Measurements from ENCODE around the gene SLC39A2. TPM values are rescaled to one million over a fixed set of nuclear protein-coding genes. Genes with fewer than 3 reads are reported as not detected.
A peak's percentile ranks its signal among the peaks of the same experiment; 100 is the strongest.
"Not testable (repeated sequence)": the region's sequence is repeated elsewhere in the genome, so short reads cannot be mapped to it uniquely, and the experiment has no call there.

The SLC39A2 gene
- polyA plus RNA-seq, 1 donor, result 0.06 TPM

GRCh38 chr14:21036751-21037150, 37.7 kb downstream of the SLC39A2 start:
- 100% methylated on average over 1 of the region's 7 CpGs for WGBS (ENCODE audit: insufficient coverage, low lambda C conversion rate)
- no peak overlapping the region for H3K27ac ChIP-seq (ENCODE audit: low read length)
- no peaks in the 10 kb centered on the region for H3K9me3 ChIP-seq (ENCODE audit: control insufficient read depth, low read depth, low read length)
- peaks cover 31% of the 10 kb centered on the region for H3K4me1 ChIP-seq (ENCODE audit: control insufficient read depth, insufficient read depth, low read length)
- H3K36me3 ChIP-seq (ENCODE audit: control insufficient read depth, insufficient read depth, low read length), result no peaks in the 10 kb centered on the region
- DNase-seq, result no peak
- no peak overlapping the region for H3K4me3 ChIP-seq (ENCODE audit: low read length)
- H3K27me3 ChIP-seq (ENCODE audit: control insufficient read depth, insufficient read depth, low read length), result no peaks in the 10 kb centered on the region

GRCh38 chr14:21037156-21037555, 38.1 kb downstream of the SLC39A2 start:
- no peak for DNase-seq
- Histone ChIP-seq H3K4me1 (ENCODE audit: control insufficient read depth, insufficient read depth, low read length) (peaks cover 31% of the 10 kb centered on the region), H3K36me3 (ENCODE audit: control insufficient read depth, insufficient read depth, low read length) (no peaks in the 10 kb centered on the region), H3K4me3 (ENCODE audit: low read length) (no peak overlapping the region), H3K27me3 (ENCODE audit: control insufficient read depth, insufficient read depth, low read length) (no peaks in the 10 kb centered on the region), H3K27ac (ENCODE audit: low read length) (no peak overlapping the region), H3K9me3 (ENCODE audit: control insufficient read depth, low read depth, low read length) (no peaks in the 10 kb centered on the region)
- no CpG with 5 or more reads among the region's 3 CpGs for WGBS (ENCODE audit: insufficient coverage, low lambda C conversion rate)

GRCh38 chr14:21038441-21039422, 39.6 kb downstream of the SLC39A2 start:
- Histone ChIP-seq H3K4me3 (ENCODE audit: low read length) (no peak overlapping the region), H3K27ac (ENCODE audit: low read length) (peak overlapping the region; percentile 48), H3K36me3 (ENCODE audit: control insufficient read depth, insufficient read depth, low read length) (no peaks in the 10 kb centered on the region), H3K27me3 (ENCODE audit: control insufficient read depth, insufficient read depth, low read length) (no peaks in the 10 kb centered on the region), H3K4me1 (ENCODE audit: control insufficient read depth, insufficient read depth, low read length) (peaks cover 37% of the 10 kb centered on the region), H3K9me3 (ENCODE audit: control insufficient read depth, low read depth, low read length) (no peaks in the 10 kb centered on the region)
- WGBS (ENCODE audit: insufficient coverage, low lambda C conversion rate), result 13% methylated on average over 1 of the region's 10 CpGs
- peak; percentile 72 to 87 for DNase-seq

GRCh38 chr14:21039585-21040369, 40.7 kb downstream of the SLC39A2 start:
- peak; percentile 50 to 75 for DNase-seq
- peaks cover 40% of the 10 kb centered on the region for H3K4me1 ChIP-seq (ENCODE audit: control insufficient read depth, insufficient read depth, low read length)
- no peaks in the 10 kb centered on the region for H3K9me3 ChIP-seq (ENCODE audit: control insufficient read depth, low read depth, low read length)
- peak overlapping the region; percentile 48 for H3K27ac ChIP-seq (ENCODE audit: low read length)
- no peak overlapping the region for H3K4me3 ChIP-seq (ENCODE audit: low read length)
- WGBS (ENCODE audit: insufficient coverage, low lambda C conversion rate), result 95% methylated on average over 3 of the region's 8 CpGs
- no peaks in the 10 kb centered on the region for H3K36me3 ChIP-seq (ENCODE audit: control insufficient read depth, insufficient read depth, low read length)
- no peaks in the 10 kb centered on the region for H3K27me3 ChIP-seq (ENCODE audit: control insufficient read depth, insufficient read depth, low read length)

GRCh38 chr14:21040370-21040925, 41.4 kb downstream of the SLC39A2 start:
- no peaks in the 10 kb centered on the region for H3K9me3 ChIP-seq (ENCODE audit: control insufficient read depth, low read depth, low read length)
- no peak overlapping the region for H3K27ac ChIP-seq (ENCODE audit: low read length)
- no peak for DNase-seq
- H3K4me1 ChIP-seq (ENCODE audit: control insufficient read depth, insufficient read depth, low read length), result peaks cover 40% of the 10 kb centered on the region
- 100% methylated on average over 3 of the region's 8 CpGs for WGBS (ENCODE audit: insufficient coverage, low lambda C conversion rate)
- no peaks in the 10 kb centered on the region for H3K36me3 ChIP-seq (ENCODE audit: control insufficient read depth, insufficient read depth, low read length)
- no peak overlapping the region for H3K4me3 ChIP-seq (ENCODE audit: low read length)
- no peaks in the 10 kb centered on the region for H3K27me3 ChIP-seq (ENCODE audit: control insufficient read depth, insufficient read depth, low read length)

- no CpG with 5 or more reads among the region's 3 CpGs for WGBS (ENCODE audit: insufficient coverage, low lambda C conversion rate)
- not testable (repeated sequence) for H3K27ac ChIP-seq (ENCODE audit: low read length); DNase-seq
These were observed 41.8 kb downstream of the SLC39A2 start for GRCh38 chr14:21040941-21041340.

GRCh38 chr14:21041676-21042433, 42.8 kb downstream of the SLC39A2 start, which contains the start of gene RNASE7:
TSS of gene RNASE7 (plus strand) at chr14:21042362. CDS start at chr14:21042993, 631 bp downstream.
- no peak within 1 kb of the TSS for H3K27ac ChIP-seq (ENCODE audit: low read length)
- H3K27me3 ChIP-seq (ENCODE audit: control insufficient read depth, insufficient read depth, low read length), result no peaks in the 10 kb centered on the region
- H3K4me3 ChIP-seq (ENCODE audit: low read length), result no peak within 1 kb of the TSS
- WGBS (ENCODE audit: insufficient coverage, low lambda C conversion rate), result no CpG with 5 or more reads among the region's 11 CpGs
- no peak for DNase-seq
- no peaks in the 10 kb centered on the region for H3K9me3 ChIP-seq (ENCODE audit: control insufficient read depth, low read depth, low read length)
- no peaks in the 10 kb centered on the region for H3K36me3 ChIP-seq (ENCODE audit: control insufficient read depth, insufficient read depth, low read length)
- peaks cover 40% of the 10 kb centered on the region for H3K4me1 ChIP-seq (ENCODE audit: control insufficient read depth, insufficient read depth, low read length)

More at GRCh38 chr14:21040941-21041340, 41.8 kb downstream of the SLC39A2 start:
- not testable (repeated sequence) for H3K36me3 ChIP-seq (ENCODE audit: control insufficient read depth, insufficient read depth, low read length); H3K9me3 ChIP-seq (ENCODE audit: control insufficient read depth, low read depth, low read length); H3K4me3 ChIP-seq (ENCODE audit: low read length); H3K27me3 ChIP-seq (ENCODE audit: control insufficient read depth, insufficient read depth, low read length)
- H3K4me1 ChIP-seq (ENCODE audit: control insufficient read depth, insufficient read depth, low read length), result peaks cover 40% of the 10 kb centered on the region

- no peak for DNase-seq
- Histone ChIP-seq H3K4me1 (ENCODE audit: control insufficient read depth, insufficient read depth, low read length) (peaks cover 30% of the 10 kb centered on the region), H3K4me3 (ENCODE audit: low read length) (no peak overlapping the region), H3K9me3 (ENCODE audit: control insufficient read depth, low read depth, low read length) (no peaks in the 10 kb centered on the region), H3K27ac (ENCODE audit: low read length) (no peak overlapping the region), H3K27me3 (ENCODE audit: control insufficient read depth, insufficient read depth, low read length) (no peaks in the 10 kb centered on the region), H3K36me3 (ENCODE audit: control insufficient read depth, insufficient read depth, low read length) (no peaks in the 10 kb centered on the region)
- WGBS (ENCODE audit: insufficient coverage, low lambda C conversion rate), result no CpG with 5 or more reads among the region's 8 CpGs
These were observed 43.8 kb downstream of the SLC39A2 start for GRCh38 chr14:21042918-21043317.

GRCh38 chr14:21043387-21043973, 44.4 kb downstream of the SLC39A2 start:
- Histone ChIP-seq H3K4me3 (ENCODE audit: low read length) (no peak overlapping the region), H3K27me3 (ENCODE audit: control insufficient read depth, insufficient read depth, low read length) (no peaks in the 10 kb centered on the region), H3K9me3 (ENCODE audit: control insufficient read depth, low read depth, low read length) (no peaks in the 10 kb centered on the region), H3K27ac (ENCODE audit: low read length) (no peak overlapping the region), H3K4me1 (ENCODE audit: control insufficient read depth, insufficient read depth, low read length) (peaks cover 24% of the 10 kb centered on the region), H3K36me3 (ENCODE audit: control insufficient read depth, insufficient read depth, low read length) (no peaks in the 10 kb centered on the region)
- no peak for DNase-seq
- 50% methylated on average over 2 of the region's 2 CpGs for WGBS (ENCODE audit: insufficient coverage, low lambda C conversion rate)

Measured in large intestine (tissue), 3 donors.